Neural cell (in vitro differentiated cells): Measurements from ENCODE around the gene CT47C1. TPM values are rescaled to one million over a fixed set of nuclear protein-coding genes. Genes with fewer than 3 reads are reported as not detected.

ENCODE experiments used
- H2AFZ ChIP-seq: fragments of 200-600, 300-800 bp; sonication (generic), shearing (Covaris generic); 2 replicates; pipeline ENCODE4 v1.6.0; 2014; ENCODE audit warnings: low read depth, mild to moderate bottlenecking, antibody characterized with exemption, low read length, moderate library complexity
- H3F3A ChIP-seq: fragments of 200-600 bp; shearing (Covaris generic); 2 replicates; pipeline ENCODE4 v1.6.1; 2016; ENCODE audit warnings: mild to moderate bottlenecking, moderate library complexity, mixed read lengths, antibody characterized with exemption, low read length; ENCODE audit not compliant: insufficient read depth, poor library complexity, severe bottlenecking
- H3K27ac ChIP-seq: fragments of 200-600, 300-800 bp; sonication (generic), shearing (Covaris generic); 2 replicates; pipeline ENCODE4 v1.5.1; 2014; ENCODE audit warnings: mild to moderate bottlenecking, low read length, moderate library complexity
- H3K27me3 ChIP-seq: fragments of 300-800, 200-600 bp; sonication (generic), shearing (Covaris generic); 2 replicates; pipeline ENCODE4 v1.6.0; 2014; ENCODE audit warnings: mild to moderate bottlenecking, low read depth, low read length, moderate library complexity; ENCODE audit not compliant: insufficient read depth
- H3K36me3 ChIP-seq: fragments of 300-800, 200-600 bp; sonication (generic), shearing (Covaris generic); 2 replicates; pipeline ENCODE4 v1.5.1; 2014; ENCODE audit warnings: mild to moderate bottlenecking, antibody characterized with exemption, low read length, moderate library complexity; ENCODE audit not compliant: insufficient read depth
- H3K4me2 ChIP-seq: fragments of 300-800, 200-600 bp; sonication (generic), shearing (Covaris generic); 2 replicates; pipeline ENCODE4 v1.6.0; 2014; ENCODE audit warnings: mild to moderate bottlenecking, low read length
- H3K4me3 ChIP-seq: fragments of 300-800, 200-600 bp; sonication (generic), shearing (Covaris generic); 2 replicates; pipeline ENCODE4 v1.5.1; 2014; ENCODE audit warnings: mild to moderate bottlenecking, low read length, moderate library complexity
- H3K79me2 ChIP-seq: fragments of 200-600 bp; shearing (Covaris generic); replicated peaks from 2 replicates; pipeline ENCODE4 v1.6.0; 2014; ENCODE audit warnings: mild to moderate bottlenecking, low read length, moderate library complexity; ENCODE audit not compliant: insufficient read depth
- H3K9ac ChIP-seq: fragments of 300-800, 200-600 bp; sonication (generic), shearing (Covaris generic); 2 replicates; pipeline ENCODE4 v1.6.1; 2016; ENCODE audit warnings: mild to moderate bottlenecking, low read length, mixed read lengths
- H3K9me2 ChIP-seq: fragments of 200-600 bp; shearing (Covaris generic); 2 replicates; pipeline ENCODE4 v1.6.1; 2016; ENCODE audit warnings: mild to moderate bottlenecking, low read length, mixed read lengths; ENCODE audit not compliant: insufficient read depth
- H3K9me3 ChIP-seq: fragments of 200-600, 300-800 bp; sonication (generic), shearing (Covaris generic); 2 replicates; pipeline ENCODE4 v1.6.1; 2016; ENCODE audit warnings: mild to moderate bottlenecking, mixed run types, low read length, moderate library complexity, mixed read lengths
- H4K20me1 ChIP-seq: fragments of 200-600 bp; shearing (Covaris generic); 2 replicates; pipeline ENCODE4 v1.6.1; 2016; ENCODE audit warnings: mild to moderate bottlenecking, mixed run types; ENCODE audit not compliant: insufficient read depth
- EP300 ChIP-seq: fragments of 450-650 bp; conservative IDR thresholded peaks from 2 replicates; pipeline ENCODE4 v1.6.1; 2014; ENCODE audit warnings: antibody characterized with exemption, mild to moderate bottlenecking, moderate library complexity; ENCODE audit not compliant: poor library complexity, severe bottlenecking
- EZH2 ChIP-seq: fragments of 200-600, 300-800 bp; shearing (Covaris generic), sonication (generic); IDR thresholded peaks from 2 replicates; pipeline ENCODE4 v1.6.1; 2014; ENCODE audit warnings: antibody characterized with exemption, low read length, borderline replicate concordance, mild to moderate bottlenecking; ENCODE audit not compliant: insufficient read depth, poor library complexity, severe bottlenecking
- MXI1 ChIP-seq: fragments of 450-650 bp; conservative IDR thresholded peaks from 2 replicates; pipeline ENCODE4 v1.6.1; 2014; ENCODE audit warnings: antibody characterized with exemption, mild to moderate bottlenecking; ENCODE audit not compliant: poor library complexity, severe bottlenecking
- POLR2AphosphoS5 ChIP-seq: IDR thresholded peaks from 2 replicates; pipeline ENCODE4 v1.6.1; 2012
- RAD21 ChIP-seq: fragments of 450-650 bp; conservative IDR thresholded peaks from 2 replicates; pipeline ENCODE4 v1.6.1; 2014; ENCODE audit warnings: antibody characterized with exemption, mild to moderate bottlenecking, moderate library complexity
- SMC3 ChIP-seq: fragments of 450-650 bp; conservative IDR thresholded peaks from 2 replicates; pipeline ENCODE4 v1.6.1; 2014; ENCODE audit warnings: antibody characterized with exemption, mild to moderate bottlenecking, moderate library complexity; ENCODE audit not compliant: poor library complexity
- TAF1 ChIP-seq: IDR thresholded peaks from 2 replicates; pipeline ENCODE4 v1.6.1; 2012; ENCODE audit warnings: low read depth
- polyA plus RNA-seq: library from polyadenylated mRNA; depleted of rRNA; stranded (reverse); fragments of >200 nt; gene quantifications from 2 replicates; pipeline ENCODE4 v1.2.3, GENCODE V29; 2014
- TF ChIP-seq, protein P1 (sequence below): IDR thresholded peaks from 2 replicates; pipeline ENCODE4 v1.6.1; 2012; ENCODE audit warnings: borderline replicate concordance
- TF ChIP-seq, protein P2 (sequence below): fragments of 450-650 bp; IDR thresholded peaks from 2 replicates; pipeline ENCODE4 v1.5.1; 2014; ENCODE audit warnings: antibody characterized with exemption, mild to moderate bottlenecking, moderate library complexity; ENCODE audit not compliant: poor library complexity, severe bottlenecking

The CT47C1 gene
- polyA plus RNA-seq, 1 donor from 2014 or later: not detected

DNA sequence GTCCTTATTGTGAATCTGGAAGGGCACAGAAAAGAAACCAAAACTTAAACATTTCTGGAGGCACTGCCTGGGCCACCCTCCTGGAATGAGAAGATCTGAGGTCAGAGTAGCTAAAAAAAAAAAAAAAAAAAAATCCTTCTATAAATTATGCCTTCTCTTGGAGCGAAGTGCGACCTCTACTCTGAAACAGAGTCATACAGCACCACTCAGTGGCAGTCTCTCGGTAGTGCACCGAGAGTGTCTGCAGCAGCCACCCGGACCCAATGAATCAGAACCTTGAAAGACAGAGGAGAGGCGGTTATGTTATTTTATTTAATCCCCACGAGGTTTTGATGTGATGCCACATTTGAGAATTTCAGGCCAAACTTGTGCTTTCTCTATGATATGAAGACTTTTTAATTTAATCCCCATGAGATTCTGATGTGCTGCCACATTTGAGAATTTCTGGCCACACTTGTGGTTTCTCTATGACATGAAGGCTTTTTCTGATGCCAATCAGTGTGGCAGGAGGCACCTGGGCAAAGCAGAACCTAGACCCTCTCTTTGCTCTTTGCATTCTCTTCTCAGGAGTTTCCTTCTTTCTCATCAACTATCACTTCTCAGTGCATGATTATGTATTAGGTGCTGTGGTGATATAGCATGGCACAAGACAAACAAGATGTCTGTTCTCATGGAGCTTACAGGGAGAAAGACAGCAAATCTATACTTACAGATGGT is 5.6 kb upstream of the CT47C1 start:
- no peaks in the 10 kb centered on the region for H3K9me3 ChIP-seq
- no peak overlapping the region for H3K27ac ChIP-seq
- no peaks in the 10 kb centered on the region for H3K9me2 ChIP-seq
- no peak overlapping the region for H3K4me2 ChIP-seq
- no peaks in the 10 kb centered on the region for H3K79me2 ChIP-seq
- H3K36me3 ChIP-seq: no peaks in the 10 kb centered on the region
- H3K9ac ChIP-seq: no peak overlapping the region
- H2AFZ ChIP-seq: no peak overlapping the region
- peak; percentile 48 for TF ChIP-seq RAD21
- TF ChIP-seq, protein P1, sequence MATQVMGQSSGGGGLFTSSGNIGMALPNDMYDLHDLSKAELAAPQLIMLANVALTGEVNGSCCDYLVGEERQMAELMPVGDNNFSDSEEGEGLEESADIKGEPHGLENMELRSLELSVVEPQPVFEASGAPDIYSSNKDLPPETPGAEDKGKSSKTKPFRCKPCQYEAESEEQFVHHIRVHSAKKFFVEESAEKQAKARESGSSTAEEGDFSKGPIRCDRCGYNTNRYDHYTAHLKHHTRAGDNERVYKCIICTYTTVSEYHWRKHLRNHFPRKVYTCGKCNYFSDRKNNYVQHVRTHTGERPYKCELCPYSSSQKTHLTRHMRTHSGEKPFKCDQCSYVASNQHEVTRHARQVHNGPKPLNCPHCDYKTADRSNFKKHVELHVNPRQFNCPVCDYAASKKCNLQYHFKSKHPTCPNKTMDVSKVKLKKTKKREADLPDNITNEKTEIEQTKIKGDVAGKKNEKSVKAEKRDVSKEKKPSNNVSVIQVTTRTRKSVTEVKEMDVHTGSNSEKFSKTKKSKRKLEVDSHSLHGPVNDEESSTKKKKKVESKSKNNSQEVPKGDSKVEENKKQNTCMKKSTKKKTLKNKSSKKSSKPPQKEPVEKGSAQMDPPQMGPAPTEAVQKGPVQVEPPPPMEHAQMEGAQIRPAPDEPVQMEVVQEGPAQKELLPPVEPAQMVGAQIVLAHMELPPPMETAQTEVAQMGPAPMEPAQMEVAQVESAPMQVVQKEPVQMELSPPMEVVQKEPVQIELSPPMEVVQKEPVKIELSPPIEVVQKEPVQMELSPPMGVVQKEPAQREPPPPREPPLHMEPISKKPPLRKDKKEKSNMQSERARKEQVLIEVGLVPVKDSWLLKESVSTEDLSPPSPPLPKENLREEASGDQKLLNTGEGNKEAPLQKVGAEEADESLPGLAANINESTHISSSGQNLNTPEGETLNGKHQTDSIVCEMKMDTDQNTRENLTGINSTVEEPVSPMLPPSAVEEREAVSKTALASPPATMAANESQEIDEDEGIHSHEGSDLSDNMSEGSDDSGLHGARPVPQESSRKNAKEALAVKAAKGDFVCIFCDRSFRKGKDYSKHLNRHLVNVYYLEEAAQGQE: no peak
- TF ChIP-seq, protein P2, sequence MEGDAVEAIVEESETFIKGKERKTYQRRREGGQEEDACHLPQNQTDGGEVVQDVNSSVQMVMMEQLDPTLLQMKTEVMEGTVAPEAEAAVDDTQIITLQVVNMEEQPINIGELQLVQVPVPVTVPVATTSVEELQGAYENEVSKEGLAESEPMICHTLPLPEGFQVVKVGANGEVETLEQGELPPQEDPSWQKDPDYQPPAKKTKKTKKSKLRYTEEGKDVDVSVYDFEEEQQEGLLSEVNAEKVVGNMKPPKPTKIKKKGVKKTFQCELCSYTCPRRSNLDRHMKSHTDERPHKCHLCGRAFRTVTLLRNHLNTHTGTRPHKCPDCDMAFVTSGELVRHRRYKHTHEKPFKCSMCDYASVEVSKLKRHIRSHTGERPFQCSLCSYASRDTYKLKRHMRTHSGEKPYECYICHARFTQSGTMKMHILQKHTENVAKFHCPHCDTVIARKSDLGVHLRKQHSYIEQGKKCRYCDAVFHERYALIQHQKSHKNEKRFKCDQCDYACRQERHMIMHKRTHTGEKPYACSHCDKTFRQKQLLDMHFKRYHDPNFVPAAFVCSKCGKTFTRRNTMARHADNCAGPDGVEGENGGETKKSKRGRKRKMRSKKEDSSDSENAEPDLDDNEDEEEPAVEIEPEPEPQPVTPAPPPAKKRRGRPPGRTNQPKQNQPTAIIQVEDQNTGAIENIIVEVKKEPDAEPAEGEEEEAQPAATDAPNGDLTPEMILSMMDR: peak; percentile 43
- TF ChIP-seq EZH2: no peak
- TF ChIP-seq POLR2AphosphoS5: no peak
- no peak for TF ChIP-seq EP300
- TF ChIP-seq SMC3: peak; percentile 55
- TF ChIP-seq TAF1: no peak
- no peak for TF ChIP-seq MXI1
- H3K27me3 ChIP-seq: no peaks in the 10 kb centered on the region
- no peaks in the 10 kb centered on the region for H3F3A ChIP-seq
- H3K4me3 ChIP-seq: no peak overlapping the region
- H4K20me1 ChIP-seq: no peaks in the 10 kb centered on the region

DNA sequence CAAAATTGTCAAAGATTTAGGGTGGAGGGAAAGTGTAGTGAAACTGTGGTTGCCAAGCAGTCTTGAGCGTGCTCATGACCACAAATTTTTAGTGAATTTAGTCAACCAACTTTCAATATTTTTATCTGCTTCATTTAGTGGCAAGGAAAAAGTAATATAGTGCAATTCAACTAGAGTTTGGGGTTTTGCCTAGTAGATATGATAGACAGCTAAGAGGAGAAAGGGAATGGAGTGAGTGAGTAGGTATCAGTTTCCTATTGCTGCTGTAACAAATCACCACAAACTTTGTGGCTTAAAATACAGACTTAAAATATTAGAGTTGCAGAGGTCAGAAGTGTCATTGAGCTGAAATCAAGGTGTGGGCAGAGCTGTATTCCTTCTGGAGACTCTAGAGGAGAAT is 3.7 kb upstream of the CT47C1 start:
- TF ChIP-seq, protein P2: no peak
- TF ChIP-seq SMC3 (no peak), POLR2AphosphoS5 (no peak), EP300 (no peak)
- H3F3A ChIP-seq: no peaks in the 10 kb centered on the region
- no peaks in the 10 kb centered on the region for H3K79me2 ChIP-seq
- H3K27ac ChIP-seq: no peak overlapping the region
- no peaks in the 10 kb centered on the region for H3K9me2 ChIP-seq
- H2AFZ ChIP-seq: no peak overlapping the region
- H4K20me1 ChIP-seq: no peaks in the 10 kb centered on the region
- H3K9me3 ChIP-seq: no peaks in the 10 kb centered on the region
- H3K27me3 ChIP-seq: no peaks in the 10 kb centered on the region
- H3K9ac ChIP-seq: no peak overlapping the region
- H3K4me2 ChIP-seq: no peak overlapping the region
- H3K4me3 ChIP-seq: no peak overlapping the region
- H3K36me3 ChIP-seq: no peaks in the 10 kb centered on the region
